ENCODE data around the gene PREB. TPM values are rescaled to one million over a fixed set of nuclear protein-coding genes. Genes with fewer than 3 reads are reported as not detected.
A peak's percentile ranks its signal among the peaks of the same experiment; 100 is the strongest.

PREB gene
- total and polyA plus RNA-seq, 2 of the 13 experiments (the other 11 are each of a cell fraction or from before 2014, with no cell fraction given) = 112 to 192 TPM

GRCh38 chr2:27085673-27086089 lies 48.8 kb downstream of the PREB start (continued):
- no peak for TF ChIP-seq ARNTL (CRISPR knock-in tag; IDR thresholded peaks at IDR 0.05)
- no peak for TF ChIP-seq MTF2 (CRISPR knock-in tag; IDR thresholded peaks at IDR 0.05; ENCODE audit: borderline replicate concordance)
- no peak for TF ChIP-seq MED13 (CRISPR knock-in tag; IDR thresholded peaks at IDR 0.05)
- TF ChIP-seq ZNF441 (CRISPR knock-in tag; IDR thresholded peaks at IDR 0.05; ENCODE audit: borderline replicate concordance) = no peak
- no peak for TF ChIP-seq NFATC3 (CRISPR knock-in tag; IDR thresholded peaks at IDR 0.05)
- no peak for TF ChIP-seq KLF13 (CRISPR knock-in tag; IDR thresholded peaks at IDR 0.05)
- no peak; the same call in 1 of the 2 replicates for TF ChIP-seq PAX8 (CRISPR knock-in tag; IDR thresholded peaks at IDR 0.05; ENCODE audit: borderline replicate concordance)
- TF ChIP-seq BRD4 (CRISPR knock-in tag; IDR thresholded peaks at IDR 0.05) = peak; percentile 52; the same call in 1 of the 2 replicates
- TF ChIP-seq CCAR2 (optimal IDR thresholded peaks at IDR 0.05; ENCODE audit: low read depth, low read length) = no peak
- TF ChIP-seq ZNF274 (CRISPR knock-in tag; IDR thresholded peaks at IDR 0.05) = 0 out of 2 replicates have a peak, but pooled peaks have one; percentile 3
- TF ChIP-seq LBX2 (CRISPR knock-in tag; IDR thresholded peaks at IDR 0.05; ENCODE audit: borderline replicate concordance) = no peak
- TF ChIP-seq CENPT (CRISPR knock-in tag; IDR thresholded peaks at IDR 0.05; ENCODE audit: low read depth) = no peak
- TF ChIP-seq, protein P1, sequence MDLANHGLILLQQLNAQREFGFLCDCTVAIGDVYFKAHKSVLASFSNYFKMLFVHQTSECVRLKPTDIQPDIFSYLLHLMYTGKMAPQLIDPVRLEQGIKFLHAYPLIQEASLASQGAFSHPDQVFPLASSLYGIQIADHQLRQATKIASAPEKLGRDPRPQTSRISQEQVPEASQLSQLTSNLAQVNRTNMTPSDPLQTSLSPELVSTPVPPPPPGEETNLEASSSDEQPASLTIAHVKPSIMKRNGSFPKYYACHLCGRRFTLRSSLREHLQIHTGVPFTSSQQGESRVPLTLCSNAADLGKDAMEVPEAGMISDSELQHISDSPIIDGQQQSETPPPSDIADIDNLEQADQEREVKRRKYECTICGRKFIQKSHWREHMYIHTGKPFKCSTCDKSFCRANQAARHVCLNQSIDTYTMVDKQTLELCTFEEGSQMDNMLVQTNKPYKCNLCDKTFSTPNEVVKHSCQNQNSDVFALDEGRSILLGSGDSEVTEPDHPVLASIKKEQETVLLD (CRISPR knock-in tag; IDR thresholded peaks at IDR 0.05; ENCODE audit: low read depth) = no peak
- no peak for TF ChIP-seq ZNF251 (CRISPR knock-in tag; IDR thresholded peaks at IDR 0.05)
- TF ChIP-seq, protein P2, sequence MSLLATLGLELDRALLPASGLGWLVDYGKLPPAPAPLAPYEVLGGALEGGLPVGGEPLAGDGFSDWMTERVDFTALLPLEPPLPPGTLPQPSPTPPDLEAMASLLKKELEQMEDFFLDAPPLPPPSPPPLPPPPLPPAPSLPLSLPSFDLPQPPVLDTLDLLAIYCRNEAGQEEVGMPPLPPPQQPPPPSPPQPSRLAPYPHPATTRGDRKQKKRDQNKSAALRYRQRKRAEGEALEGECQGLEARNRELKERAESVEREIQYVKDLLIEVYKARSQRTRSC (CRISPR knock-in tag; IDR thresholded peaks at IDR 0.05; ENCODE audit: low read depth) = no peak
- TF ChIP-seq NFE2L1 (CRISPR knock-in tag; IDR thresholded peaks at IDR 0.05; ENCODE audit: borderline replicate concordance) = no peak
- TF ChIP-seq ZNF879 (CRISPR knock-in tag; IDR thresholded peaks at IDR 0.05) = no peak
- no peak for TF ChIP-seq AKAP8 (CRISPR knock-in tag; IDR thresholded peaks at IDR 0.05)
- no peak for TF ChIP-seq ZNF17 (CRISPR knock-in tag; IDR thresholded peaks at IDR 0.05)
- TF ChIP-seq, protein P3, sequence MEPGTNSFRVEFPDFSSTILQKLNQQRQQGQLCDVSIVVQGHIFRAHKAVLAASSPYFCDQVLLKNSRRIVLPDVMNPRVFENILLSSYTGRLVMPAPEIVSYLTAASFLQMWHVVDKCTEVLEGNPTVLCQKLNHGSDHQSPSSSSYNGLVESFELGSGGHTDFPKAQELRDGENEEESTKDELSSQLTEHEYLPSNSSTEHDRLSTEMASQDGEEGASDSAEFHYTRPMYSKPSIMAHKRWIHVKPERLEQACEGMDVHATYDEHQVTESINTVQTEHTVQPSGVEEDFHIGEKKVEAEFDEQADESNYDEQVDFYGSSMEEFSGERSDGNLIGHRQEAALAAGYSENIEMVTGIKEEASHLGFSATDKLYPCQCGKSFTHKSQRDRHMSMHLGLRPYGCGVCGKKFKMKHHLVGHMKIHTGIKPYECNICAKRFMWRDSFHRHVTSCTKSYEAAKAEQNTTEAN (CRISPR knock-in tag; conservative IDR thresholded peaks at IDR 0.05) = no peak
- TF ChIP-seq ZFP41 (CRISPR knock-in tag; IDR thresholded peaks at IDR 0.05; ENCODE audit: borderline replicate concordance) = no peak; the same call in 1 of the 2 replicates
- no peak for TF ChIP-seq FLYWCH1 (CRISPR knock-in tag; IDR thresholded peaks at IDR 0.05)
- no peak for TF ChIP-seq ZNF24 (IDR thresholded peaks at IDR 0.05)
- no peak for TF ChIP-seq ELF3 (CRISPR knock-in tag; IDR thresholded peaks at IDR 0.05)
- no peak for TF ChIP-seq RAD21 (CRISPR knock-in tag; IDR thresholded peaks at IDR 0.05)
- TF ChIP-seq TMF1 (CRISPR knock-in tag; IDR thresholded peaks at IDR 0.05; ENCODE audit: low read depth) = no peak
- peak; percentile 21; the same call in 1 of the 2 replicates for TF ChIP-seq TFDP1 (CRISPR knock-in tag; IDR thresholded peaks at IDR 0.05; ENCODE audit: borderline replicate concordance)
- TF ChIP-seq PHF20 (CRISPR knock-in tag; IDR thresholded peaks at IDR 0.05) = no peak; the same call in 1 of the 2 replicates
- no peak for TF ChIP-seq FOXC1 (CRISPR knock-in tag; IDR thresholded peaks at IDR 0.05; ENCODE audit: borderline replicate concordance)

Measured in HepG2 (cell line).